Fibroblast of mammary gland (primary cell): ENCODE data around the gene SKOR2.
A peak's percentile ranks its signal among the peaks of the same experiment; 100 is the strongest.

Experiments
- DNase-seq: peaks from one replicate; pipeline ENCODE4 v3.0.0-alpha.2; 2010; ENCODE audit warnings: low read depth
- H3K4me3 ChIP-seq: 2 replicates; pipeline ENCODE4 v1.5.1; 2011; ENCODE audit warnings: low read depth, mild to moderate bottlenecking, low read length, moderate library complexity; ENCODE audit not compliant: control insufficient read depth
- CTCF ChIP-seq: conservative IDR thresholded peaks from 2 replicates; pipeline ENCODE4 v1.5.1; 2011; ENCODE audit warnings: low read depth, low read length, inconsistent platforms; ENCODE audit not compliant: control insufficient read depth, insufficient read depth

SKOR2 gene

DNA sequence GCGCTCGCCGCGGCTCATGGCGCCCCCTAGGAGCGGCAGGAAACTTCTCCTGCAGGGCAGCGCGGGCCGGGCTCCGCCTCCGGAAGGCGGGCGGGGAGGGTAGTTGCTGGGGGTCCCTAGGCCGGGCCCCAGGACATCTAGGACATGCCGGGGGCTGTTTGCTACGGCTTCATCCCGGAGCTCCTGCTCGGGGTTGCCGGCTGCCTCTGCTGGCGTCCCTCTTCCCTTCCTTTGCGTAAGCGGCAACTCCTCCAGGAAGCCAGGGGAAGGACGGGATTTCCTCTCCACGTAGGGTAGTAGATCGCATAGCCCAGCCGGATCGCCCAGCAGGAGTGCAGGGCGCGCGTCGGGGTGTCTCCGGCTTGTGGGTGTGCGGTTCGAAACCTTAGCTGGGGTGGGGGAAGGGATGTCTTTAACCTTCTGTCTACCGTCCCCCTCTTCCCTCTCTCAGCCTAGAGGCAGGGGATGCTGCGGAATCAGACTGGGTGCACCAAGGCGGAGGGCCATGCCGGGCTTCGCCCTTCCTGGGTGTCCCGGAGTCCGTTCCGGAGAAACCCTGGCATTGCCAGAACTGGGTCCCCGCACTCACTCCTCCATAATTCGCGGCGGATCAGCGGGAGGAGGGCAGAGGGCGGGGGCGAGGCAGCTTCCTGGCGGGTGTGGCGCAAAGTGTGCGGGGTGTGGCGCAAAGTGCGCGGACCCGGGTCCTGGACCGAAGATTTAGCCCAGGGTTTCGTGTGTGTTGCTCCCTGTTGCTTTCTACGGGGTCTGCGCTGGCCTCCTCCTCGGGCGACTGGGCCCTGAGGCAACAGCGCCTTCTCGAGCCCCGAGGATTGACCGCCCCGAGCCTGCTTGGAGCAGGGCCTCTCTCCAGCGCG lies 12.2 kb upstream of the SKOR2 start:
- DNase-seq: peak; percentile 38
- H3K4me3 ChIP-seq: peak overlapping the region; percentile 68
- peak; percentile 43 for TF ChIP-seq CTCF

- no peak for DNase-seq
- H3K4me3 ChIP-seq: peak overlapping the region; percentile 68
- TF ChIP-seq CTCF: no peak
Measured at GRCh38 chr18:47263150-47263429, 11.6 kb upstream of the SKOR2 start.

DNA sequence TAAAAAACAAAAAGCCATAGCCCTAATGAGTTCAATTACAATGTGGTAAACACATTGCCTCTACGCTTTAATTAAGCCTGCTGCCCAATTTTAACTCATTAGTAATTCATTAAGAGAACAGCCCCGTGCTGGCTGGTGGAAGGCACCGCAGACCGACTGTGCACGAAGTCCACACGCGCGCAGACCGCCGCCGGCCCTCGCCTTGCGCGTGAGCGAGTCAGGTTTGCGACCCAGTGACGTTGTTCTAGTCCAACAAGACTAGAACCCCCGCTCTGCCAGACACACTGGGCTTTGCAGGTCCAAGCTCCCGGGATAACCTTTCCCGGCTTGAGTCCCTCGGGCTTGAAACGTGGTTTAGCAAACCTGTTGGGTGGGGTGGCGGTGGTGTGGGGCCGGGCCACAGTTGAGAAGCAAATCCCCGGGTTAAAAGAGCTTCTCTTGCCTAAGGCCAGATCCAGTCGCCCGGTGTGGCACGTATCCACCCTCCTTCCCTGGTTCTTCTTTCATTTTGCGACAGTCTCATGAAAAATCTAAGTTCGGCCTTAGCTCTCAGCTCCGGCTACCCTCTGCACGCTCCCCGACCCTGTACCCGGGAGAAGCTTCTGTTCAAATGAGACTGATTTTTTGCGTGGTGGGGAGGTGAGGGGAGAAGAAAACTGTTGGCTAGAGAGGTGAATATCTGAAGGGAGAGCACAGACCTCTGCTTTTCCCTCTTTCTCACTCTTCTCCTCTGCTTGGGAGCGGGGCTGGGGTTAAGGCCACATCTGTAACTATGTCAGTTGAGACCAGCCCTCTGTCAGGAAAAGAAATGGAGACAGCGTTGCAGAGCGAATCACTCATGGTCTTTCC lies 11.1 kb upstream of the SKOR2 start:
- DNase-seq: no peak
- no peak for TF ChIP-seq CTCF
- H3K4me3 ChIP-seq: peak overlapping the region; percentile 68

DNA sequence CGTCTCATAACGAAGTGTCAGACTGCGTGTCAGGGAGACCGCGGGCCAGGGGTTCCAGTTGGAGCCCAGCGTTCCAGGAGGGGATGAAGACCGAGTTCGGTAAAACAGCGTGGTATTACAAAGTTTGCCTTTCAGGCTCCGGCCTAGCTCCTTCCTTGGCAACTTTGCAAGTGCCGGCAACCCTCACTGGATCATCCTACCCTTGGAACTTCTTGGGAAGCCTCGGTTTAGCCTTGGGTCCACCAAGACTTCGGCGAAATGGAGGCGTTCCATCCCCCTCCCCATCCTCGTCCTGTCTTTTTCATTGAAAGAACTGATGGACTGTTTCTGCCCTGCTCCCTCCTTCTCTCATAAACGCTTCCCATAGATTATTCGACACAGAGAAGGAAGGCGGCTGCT lies 10.4 kb upstream of the SKOR2 start:
- no peak for DNase-seq
- no peak for TF ChIP-seq CTCF

GRCh38 chr18:47260924-47261701 lies 9.7 kb upstream of the SKOR2 start:
- DNase-seq: no peak
- no peak overlapping the region for H3K4me3 ChIP-seq
- TF ChIP-seq CTCF: no peak

More for the DNA sequence above, 10.4 kb upstream of the SKOR2 start:
- no peak overlapping the region for H3K4me3 ChIP-seq

DNA sequence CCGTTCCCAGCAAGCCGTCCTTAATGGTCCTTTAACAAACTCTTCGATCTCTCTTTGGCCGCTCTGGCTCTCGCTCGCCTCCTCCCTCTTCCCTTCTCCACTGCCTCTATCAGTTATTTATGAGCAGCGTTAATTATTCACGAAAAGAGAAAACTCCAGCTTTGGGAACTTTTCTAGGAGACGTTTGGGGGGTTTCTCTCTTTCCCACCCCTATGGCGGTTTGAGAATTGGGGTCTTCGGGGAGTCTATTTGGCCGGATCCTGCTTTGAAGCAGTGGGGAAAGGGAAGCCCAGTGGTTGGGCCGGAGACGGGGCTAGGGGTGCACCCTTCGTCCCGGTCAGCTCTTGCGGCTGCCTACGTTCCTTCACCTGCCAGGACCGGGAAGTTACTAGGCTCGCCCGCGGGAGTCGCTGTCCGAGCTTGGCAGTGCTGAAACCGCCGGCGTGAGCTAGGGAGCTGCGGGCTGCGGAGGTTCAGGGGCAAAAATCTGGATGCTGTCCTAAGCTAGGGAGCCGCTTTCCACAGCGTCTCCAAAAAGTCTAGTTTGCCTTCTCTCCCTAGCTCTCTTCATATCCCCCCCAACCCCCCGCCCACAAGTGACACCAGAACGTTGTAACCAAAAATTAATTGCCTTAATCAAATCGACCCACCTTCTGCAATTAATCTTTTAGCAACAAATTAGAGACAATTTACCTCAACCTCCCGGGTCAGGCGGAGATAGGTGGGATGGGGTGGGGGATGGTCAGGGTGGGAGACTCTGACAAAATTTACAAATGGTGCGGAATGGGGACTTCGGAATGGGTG lies 8.9 kb upstream of the SKOR2 start:
- DNase-seq: peak; percentile 45
- TF ChIP-seq CTCF: no peak
- H3K4me3 ChIP-seq: no peak overlapping the region
